ENCODE results near the gene XAF1.

XAF1 gene

DNA sequence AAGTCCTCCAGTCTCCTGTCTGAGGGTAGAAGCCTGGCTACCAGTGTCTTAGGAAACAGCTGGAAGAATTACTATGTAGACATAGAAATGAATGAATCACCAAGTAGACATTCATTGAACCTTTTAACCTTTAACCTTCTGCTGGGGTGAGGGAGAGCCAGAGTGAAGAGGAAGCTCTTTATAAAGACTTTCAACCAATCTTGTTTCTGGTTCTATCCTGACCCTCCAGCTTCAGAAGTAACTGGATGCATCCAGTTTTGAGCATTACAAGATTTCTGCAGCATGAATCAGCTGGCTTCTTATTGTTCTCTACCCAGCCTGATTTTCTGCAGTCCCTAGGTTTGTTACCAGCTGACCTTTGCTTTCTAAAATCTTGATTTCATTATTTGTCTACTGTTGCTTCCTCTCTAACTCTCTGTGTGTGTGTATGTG is 67.2 kb downstream of the XAF1 start:
- Histone ChIP-seq H3K4me1 (no peaks in the 10 kb centered on the region), H3K4me3 (no peak overlapping the region), H4K20me1 (no peaks in the 10 kb centered on the region), H3K27me3 (no peaks in the 10 kb centered on the region), H3K9ac (no peak overlapping the region), H3K9me3 (no peaks in the 10 kb centered on the region), H3K36me3 (no peaks in the 10 kb centered on the region), H3K27ac (no peak overlapping the region), H3K4me2 (no peak overlapping the region)
- no peak for TF ChIP-seq Cebpa-rat (IDR thresholded peaks at IDR 0.05)

All from BLaER1 (cell line).